A673 (cell line): Measurements from ENCODE around the gene ACOD1. TPM values are rescaled to one million over a fixed set of nuclear protein-coding genes. Genes with fewer than 3 reads are reported as not detected.

ENCODE experiments used
- BruUV-seq: library from RNA; stranded (reverse); fragments of 400-500 nt; replicated peaks from 2 replicates; lab custom pipeline; 2021; lab: Mats Ljungman, UMichigan
- CTCF ChIA-PET: fragments of 300-600 bp; sonication (Branson Sonifier 250); formaldehyde crosslinking; loops from one replicate; lab custom pipeline; 2022; ENCODE audit warnings: antibody characterized with exemption; lab: Charles Lee
- POLR2A ChIA-PET: fragments of 300-600 bp; sonication (Branson Sonifier 250); formaldehyde crosslinking; loops from one replicate; lab custom pipeline; 2022; ENCODE audit warnings: antibody characterized with exemption; ENCODE audit not compliant: low non-redundant PET; lab: Charles Lee
- DNase-seq: peaks from one replicate; pipeline ENCODE4 v3.0.0-alpha.2; 2015; ENCODE audit warnings: low spot score
- H3K27ac ChIP-seq: fragments of 200-600 bp; sonication (generic); 2 replicates; pipeline ENCODE4 v1.5.1; 2016; ENCODE audit warnings: mixed run types, low read depth, mild to moderate bottlenecking, mixed read lengths, antibody characterized with exemption, low read length; ENCODE audit not compliant: poor library complexity, severe bottlenecking
- H3K27me3 ChIP-seq: fragments of 200-600 bp; sonication (generic); replicated peaks from 2 replicates; pipeline ENCODE4 v1.6.1; 2017; ENCODE audit warnings: mixed run types, low read depth, mild to moderate bottlenecking, mixed read lengths, antibody characterized with exemption, low read length; ENCODE audit not compliant: insufficient read depth, poor library complexity
- H3K36me3 ChIP-seq: fragments of 200-600 bp; sonication (generic); 2 replicates; pipeline ENCODE4 v1.6.1; 2016; ENCODE audit warnings: mixed run types, mild to moderate bottlenecking, mixed read lengths, antibody characterized with exemption, low read length; ENCODE audit not compliant: insufficient read depth, poor library complexity, severe bottlenecking
- H3K4me1 ChIP-seq: fragments of 200-600 bp; sonication (generic); 2 replicates; pipeline ENCODE4 v1.6.1; 2017; ENCODE audit warnings: mixed run types, mild to moderate bottlenecking, mixed read lengths, antibody characterized with exemption, low read length; ENCODE audit not compliant: insufficient read depth, poor library complexity, severe bottlenecking
- H3K4me3 ChIP-seq: fragments of 200-600 bp; sonication (generic); 2 replicates; pipeline ENCODE4 v1.5.1; 2016; ENCODE audit warnings: low read depth, mixed run types, mild to moderate bottlenecking, mixed read lengths, low read length; ENCODE audit not compliant: poor library complexity, severe bottlenecking
- H3K9me3 ChIP-seq: fragments of 200-600 bp; sonication (generic); 2 replicates; pipeline ENCODE4 v1.6.1; 2016; ENCODE audit warnings: mixed run types, low read depth, mild to moderate bottlenecking, mixed read lengths, antibody characterized with exemption, low read length; ENCODE audit not compliant: poor library complexity, severe bottlenecking
- EZH2 ChIP-seq: fragments of 200-600 bp; sonication (generic); IDR thresholded peaks from 2 replicates; pipeline ENCODE4 v1.6.1; 2017; ENCODE audit warnings: borderline replicate concordance, low read depth, mild to moderate bottlenecking, mixed read lengths, antibody characterized with exemption, low read length; ENCODE audit not compliant: poor library complexity, severe bottlenecking
- intact Hi-C: fragments of 100-400 bp; cut with micrococcal nuclease; formaldehyde crosslinking; loops from one replicate; pipeline ENCODE4 v1.10.0; 2022; ENCODE audit not compliant: unreplicated experiment
- total RNA-seq: library from RNA; stranded (reverse); gene quantifications from 2 replicates; pipeline ENCODE4 v1.2.3, GENCODE V29; 2021
- TF ChIP-seq, protein P1 (sequence below): fragments of 300-800, 200-600 bp; sonication (generic); conservative IDR thresholded peaks from 2 replicates; pipeline ENCODE4 v1.5.1; 2017; ENCODE audit warnings: low read depth, mild to moderate bottlenecking, antibody characterized with exemption, low read length, moderate library complexity, mixed read lengths

Gene ACOD1
- total RNA-seq, 1 experiment from 2014 or later: not detected

GRCh38 chr13:76904507-76904906 is 43.8 kb upstream of the ACOD1 start:
- DNase-seq: no peak
- ChIA-PET POLR2A (no interaction called here), CTCF (interaction anchor here (0.6 to 1.0 kb wide), 2 partner anchors 77 to 1208 kb away, joined by 3 to 5 read pairs; no protein-coding TSS in a partner anchor)
- Histone ChIP-seq H3K27ac (no peak overlapping the region), H3K4me3 (no peak overlapping the region), H3K27me3 (peaks cover 53% of the 10 kb centered on the region), H3K9me3 (peaks cover 3% of the 10 kb centered on the region), H3K36me3 (no peaks in the 10 kb centered on the region), H3K4me1 (no peaks in the 10 kb centered on the region)
- TF ChIP-seq EZH2: no peak
- TF ChIP-seq, protein P1, sequence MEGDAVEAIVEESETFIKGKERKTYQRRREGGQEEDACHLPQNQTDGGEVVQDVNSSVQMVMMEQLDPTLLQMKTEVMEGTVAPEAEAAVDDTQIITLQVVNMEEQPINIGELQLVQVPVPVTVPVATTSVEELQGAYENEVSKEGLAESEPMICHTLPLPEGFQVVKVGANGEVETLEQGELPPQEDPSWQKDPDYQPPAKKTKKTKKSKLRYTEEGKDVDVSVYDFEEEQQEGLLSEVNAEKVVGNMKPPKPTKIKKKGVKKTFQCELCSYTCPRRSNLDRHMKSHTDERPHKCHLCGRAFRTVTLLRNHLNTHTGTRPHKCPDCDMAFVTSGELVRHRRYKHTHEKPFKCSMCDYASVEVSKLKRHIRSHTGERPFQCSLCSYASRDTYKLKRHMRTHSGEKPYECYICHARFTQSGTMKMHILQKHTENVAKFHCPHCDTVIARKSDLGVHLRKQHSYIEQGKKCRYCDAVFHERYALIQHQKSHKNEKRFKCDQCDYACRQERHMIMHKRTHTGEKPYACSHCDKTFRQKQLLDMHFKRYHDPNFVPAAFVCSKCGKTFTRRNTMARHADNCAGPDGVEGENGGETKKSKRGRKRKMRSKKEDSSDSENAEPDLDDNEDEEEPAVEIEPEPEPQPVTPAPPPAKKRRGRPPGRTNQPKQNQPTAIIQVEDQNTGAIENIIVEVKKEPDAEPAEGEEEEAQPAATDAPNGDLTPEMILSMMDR: no peak
- intact Hi-C loops: loop anchor here (5.0 kb wide), 5 partner anchors 78 to 1207 kb away; no protein-coding TSS in a partner anchor
- BruUV-seq: no TSS peak

- POLR2A ChIA-PET: no interaction called here
- BruUV-seq: no TSS peak
- no peak overlapping the region for H3K27ac ChIP-seq
- intact Hi-C loops: no loop called here
- H3K27me3 ChIP-seq: no peaks in the 10 kb centered on the region
- no peaks in the 10 kb centered on the region for H3K36me3 ChIP-seq
- no peaks in the 10 kb centered on the region for H3K4me1 ChIP-seq
- no peak for TF ChIP-seq EZH2
- TF ChIP-seq, protein P1: no peak
- H3K4me3 ChIP-seq: no peak overlapping the region
- H3K9me3 ChIP-seq: no peaks in the 10 kb centered on the region
- CTCF ChIA-PET: no interaction called here
- no peak for DNase-seq
Observed at GRCh38 chr13:76912476-76912875, 35.8 kb upstream of the ACOD1 start.

DNA sequence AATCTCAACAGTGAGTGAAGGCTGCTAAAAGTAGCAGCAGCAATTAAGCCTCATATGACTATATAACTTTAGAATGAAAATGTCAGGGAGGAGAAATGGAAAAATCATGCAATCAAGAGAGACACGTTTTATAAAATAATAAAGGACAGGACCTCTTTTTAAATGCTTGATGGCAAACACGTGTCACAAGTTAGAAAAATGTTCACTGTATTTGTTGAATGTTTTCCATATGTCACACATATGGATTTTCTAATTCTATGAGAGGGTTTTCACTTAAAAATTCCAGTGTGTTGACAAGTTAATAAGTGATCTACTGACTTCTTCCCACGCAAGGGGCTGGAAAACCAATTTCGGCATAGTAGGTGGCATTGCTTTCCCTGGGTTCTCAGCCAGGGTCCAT is 34.4 kb upstream of the ACOD1 start:
- Histone ChIP-seq H3K36me3 (no peaks in the 10 kb centered on the region), H3K27me3 (no peaks in the 10 kb centered on the region), H3K9me3 (no peaks in the 10 kb centered on the region), H3K27ac (no peak overlapping the region), H3K4me1 (no peaks in the 10 kb centered on the region), H3K4me3 (no peak overlapping the region)
- DNase-seq: no peak
- BruUV-seq: no TSS peak
- no peak for TF ChIP-seq EZH2
- TF ChIP-seq, protein P1: no peak
- ChIA-PET POLR2A (no interaction called here), CTCF (no interaction called here)
- intact Hi-C loops: no loop called here
